Spinal cord (tissue), 10 donors: Measurements from ENCODE around the gene NLGN1. TPM values are rescaled to one million over a fixed set of nuclear protein-coding genes. Genes with fewer than 3 reads are reported as not detected.

Source experiments
- DNase-seq, 6 donors: peaks; one replicate each; pipeline versions ENCODE4 v3.0.0 to v3.0.0-alpha.2; 2013 to 2015; ENCODE audit warnings: low spot score in 6 of 6, low read depth in 4 of 6
- H3K27ac ChIP-seq: one replicate; pipeline ENCODE4 v1.5.1; 2013; ENCODE audit warnings: low read depth, low read length, control low read depth
- H3K27me3 ChIP-seq: one replicate; pipeline ENCODE4 v1.6.1; 2013; ENCODE audit warnings: low read length; ENCODE audit not compliant: control insufficient read depth, insufficient read depth
- H3K36me3 ChIP-seq: one replicate; pipeline ENCODE4 v1.6.1; 2013; ENCODE audit warnings: low read length; ENCODE audit not compliant: control insufficient read depth, insufficient read depth
- H3K4me1 ChIP-seq: one replicate; pipeline ENCODE4 v1.6.1; 2013; ENCODE audit warnings: low read length; ENCODE audit not compliant: control insufficient read depth, insufficient read depth
- H3K4me3 ChIP-seq: one replicate; pipeline ENCODE4 v1.5.1; 2013; ENCODE audit warnings: low read depth, low read length, control low read depth
- H3K9me3 ChIP-seq: one replicate; pipeline ENCODE4 v1.6.1; 2013; ENCODE audit warnings: low read length; ENCODE audit not compliant: control insufficient read depth, insufficient read depth
- WGBS: methylation state at CpG from one replicate; pipeline ENCODE4 v1.1.5; 2013; ENCODE audit warnings: missing lambda C conversion rate; ENCODE audit not compliant: insufficient coverage; 5-methylcytosine and 5-hydroxymethylcytosine counted together
- polyA plus RNA-seq, 2 donors: library from polyadenylated mRNA; unstranded; fragments of 120-200 nt; gene quantifications; one replicate each; pipeline ENCODE4 v1.2.1, GENCODE V29; 2013; ENCODE audit not compliant: insufficient read length in 2 of 2
- total RNA-seq, 2 donors: library from RNA; depleted of rRNA in 1 of 2; stranded (reverse); fragments of 120-200 nt in 1 of 2; fragments of >200 nt in 1 of 2; gene quantifications; one replicate each; pipeline versions ENCODE4 v1.2.3 to v1.2.4, GENCODE V29; 2013 to 2014
- donor health status: healthy.

NLGN1 gene
- total and polyA plus RNA-seq, 4 donors = 18.9 to 81.2 (median 40.0) TPM

- H3K4me3 ChIP-seq = no peak overlapping the region
- H3K9me3 ChIP-seq = no peaks in the 10 kb centered on the region
- no CpG with 5 or more reads among the region's 2 CpGs for WGBS
- H3K27ac ChIP-seq = no peak overlapping the region
- H3K4me1 ChIP-seq = no peaks in the 10 kb centered on the region
- no peak for DNase-seq
- no peaks in the 10 kb centered on the region for H3K36me3 ChIP-seq
- no peaks in the 10 kb centered on the region for H3K27me3 ChIP-seq
Observed at GRCh38 chr3:174192471-174192870, 794.9 kb downstream of the NLGN1 start.

- Histone ChIP-seq H3K9me3 (no peaks in the 10 kb centered on the region), H3K27me3 (no peaks in the 10 kb centered on the region), H3K27ac (no peak overlapping the region), H3K36me3 (no peaks in the 10 kb centered on the region), H3K4me1 (no peaks in the 10 kb centered on the region), H3K4me3 (no peak overlapping the region)
- DNase-seq = no peak
Observed at GRCh38 chr3:174193604-174194003, 796.1 kb downstream of the NLGN1 start.

GRCh38 chr3:174197416-174197815, 799.9 kb downstream of the NLGN1 start:
- Histone ChIP-seq H3K9me3 (no peaks in the 10 kb centered on the region), H3K27ac (no peak overlapping the region), H3K4me1 (no peaks in the 10 kb centered on the region), H3K36me3 (no peaks in the 10 kb centered on the region), H3K4me3 (no peak overlapping the region), H3K27me3 (no peaks in the 10 kb centered on the region)
- WGBS = no CpG with 5 or more reads among the region's 5 CpGs
- DNase-seq = no peak

GRCh38 chr3:174198199-174198598, 800.7 kb downstream of the NLGN1 start:
- WGBS = no CpG with 5 or more reads among the region's 1 CpG

DNA sequence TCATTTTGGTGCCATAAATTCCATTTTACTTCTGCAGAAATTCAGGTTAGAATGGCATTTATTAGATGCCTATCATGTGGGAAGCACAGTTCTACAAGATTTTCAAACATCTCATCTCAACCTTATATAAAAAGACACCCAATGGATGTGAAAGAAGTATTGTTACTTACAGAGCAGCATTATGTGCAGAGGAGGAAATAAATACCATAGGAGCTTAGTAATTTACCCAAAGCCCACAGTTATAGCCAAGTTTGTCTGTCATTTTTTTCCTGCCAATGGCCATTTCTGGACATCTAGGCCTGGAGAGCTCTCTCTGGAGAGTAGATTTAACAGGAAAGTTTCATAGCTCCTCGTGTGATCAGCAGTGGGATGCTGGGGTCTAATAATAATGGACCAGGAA, 802.2 kb downstream of the NLGN1 start:
- no peak overlapping the region for H3K27ac ChIP-seq
- no peaks in the 10 kb centered on the region for H3K4me1 ChIP-seq
- no CpG with 5 or more reads among the region's 1 CpG for WGBS
- no peak overlapping the region for H3K4me3 ChIP-seq
- no peaks in the 10 kb centered on the region for H3K27me3 ChIP-seq
- H3K9me3 ChIP-seq = no peaks in the 10 kb centered on the region
- DNase-seq = no peak
- no peaks in the 10 kb centered on the region for H3K36me3 ChIP-seq

More at GRCh38 chr3:174198199-174198598, 800.7 kb downstream of the NLGN1 start:
- DNase-seq = peak in 1 of 6 donors; percentile 49
- Histone ChIP-seq H3K4me1 (no peaks in the 10 kb centered on the region), H3K36me3 (no peaks in the 10 kb centered on the region), H3K9me3 (no peaks in the 10 kb centered on the region), H3K4me3 (no peak overlapping the region), H3K27me3 (no peaks in the 10 kb centered on the region), H3K27ac (no peak overlapping the region)

GRCh38 chr3:174202116-174202515, 804.6 kb downstream of the NLGN1 start:
- no peaks in the 10 kb centered on the region for H3K27me3 ChIP-seq
- no CpG with 5 or more reads among the region's 2 CpGs for WGBS
- DNase-seq = peak in 2 of 6 donors; percentile 55 to 71
- no peak overlapping the region for H3K4me3 ChIP-seq
- H3K36me3 ChIP-seq = no peaks in the 10 kb centered on the region
- H3K4me1 ChIP-seq = no peaks in the 10 kb centered on the region
- no peak overlapping the region for H3K27ac ChIP-seq
- no peaks in the 10 kb centered on the region for H3K9me3 ChIP-seq

- no CpG with 5 or more reads among the region's 1 CpG for WGBS
Observed at GRCh38 chr3:174202561-174202960, 805.0 kb downstream of the NLGN1 start.

GRCh38 chr3:174204765-174205164, 807.2 kb downstream of the NLGN1 start:
- Histone ChIP-seq H3K4me1 (no peaks in the 10 kb centered on the region), H3K27ac (no peak overlapping the region), H3K4me3 (no peak overlapping the region), H3K9me3 (no peaks in the 10 kb centered on the region), H3K27me3 (no peaks in the 10 kb centered on the region), H3K36me3 (no peaks in the 10 kb centered on the region)
- no peak for DNase-seq
- no CpG with 5 or more reads among the region's 1 CpG for WGBS

More at GRCh38 chr3:174202561-174202960, 805.0 kb downstream of the NLGN1 start:
- no peak overlapping the region for H3K27ac ChIP-seq
- no peaks in the 10 kb centered on the region for H3K9me3 ChIP-seq
- H3K4me1 ChIP-seq = no peaks in the 10 kb centered on the region
- DNase-seq = peak in 2 of 6 donors; percentile 13 to 41
- H3K36me3 ChIP-seq = no peaks in the 10 kb centered on the region
- H3K4me3 ChIP-seq = no peak overlapping the region
- no peaks in the 10 kb centered on the region for H3K27me3 ChIP-seq

DNA sequence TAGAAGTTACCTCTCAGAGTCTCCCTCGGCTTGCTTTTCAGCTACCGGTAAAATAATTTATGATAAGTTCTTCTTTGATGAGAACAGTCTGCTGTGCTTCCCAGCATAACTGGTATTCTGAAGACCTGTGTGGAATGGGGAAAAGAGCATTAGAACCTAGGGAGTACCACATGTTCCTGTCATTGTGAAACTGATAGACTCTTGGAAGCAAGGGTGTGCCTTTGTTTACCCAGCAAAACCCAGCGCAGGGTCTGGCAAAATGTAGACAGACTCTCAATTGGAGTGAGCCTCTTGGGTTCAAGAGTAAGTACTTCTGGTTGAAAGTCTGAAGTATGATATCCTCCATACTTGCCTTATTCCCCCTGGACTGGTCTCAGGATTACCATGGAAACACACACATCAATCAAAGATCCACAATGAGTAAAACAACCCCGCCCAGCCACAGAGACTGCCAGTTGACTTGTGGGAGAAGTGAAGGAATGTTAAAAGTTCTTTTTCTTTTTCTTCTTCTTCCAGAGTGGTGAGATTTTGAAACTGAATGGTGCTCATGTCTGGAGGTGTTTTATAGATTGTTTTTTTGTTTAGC, 809.2 kb downstream of the NLGN1 start:
- Histone ChIP-seq H3K27me3 (no peaks in the 10 kb centered on the region), H3K9me3 (no peaks in the 10 kb centered on the region), H3K4me1 (no peaks in the 10 kb centered on the region), H3K4me3 (no peak overlapping the region), H3K27ac (no peak overlapping the region), H3K36me3 (no peaks in the 10 kb centered on the region)
- no peak for DNase-seq
- 100% methylated on average over 1 of the region's 4 CpGs for WGBS

DNA sequence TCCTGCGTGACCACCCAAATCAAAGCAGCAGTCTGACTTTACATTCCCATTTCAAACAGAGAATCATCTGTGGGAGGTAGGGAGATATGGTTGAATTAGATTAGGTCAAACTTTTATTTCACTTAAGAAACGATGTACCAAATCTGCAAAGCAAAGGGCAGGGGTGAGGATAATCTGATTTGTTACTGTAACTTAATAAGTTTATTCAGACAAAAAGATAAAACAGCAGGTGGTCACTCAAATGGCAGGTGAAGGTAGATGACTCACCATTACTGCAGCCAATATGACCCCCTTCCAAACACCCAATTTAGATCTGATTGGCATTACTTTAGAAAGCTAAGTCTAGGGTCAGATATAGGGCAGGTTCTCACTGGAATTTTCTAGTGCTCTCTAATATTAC, 810.6 kb downstream of the NLGN1 start:
- H3K27me3 ChIP-seq = no peaks in the 10 kb centered on the region
- no peaks in the 10 kb centered on the region for H3K9me3 ChIP-seq
- no CpG with 5 or more reads among the region's 2 CpGs for WGBS
- no peak for DNase-seq
- no peak overlapping the region for H3K27ac ChIP-seq
- H3K4me1 ChIP-seq = no peaks in the 10 kb centered on the region
- no peaks in the 10 kb centered on the region for H3K36me3 ChIP-seq
- no peak overlapping the region for H3K4me3 ChIP-seq
